Measurements from ENCODE around the gene POTEF.
A peak's percentile ranks its signal among the peaks of the same experiment; 100 is the strongest.
"Not testable (repeated sequence)": the region's sequence is repeated elsewhere in the genome, so short reads cannot be mapped to it uniquely, and the experiment has no call there.

Gene POTEF

DNA sequence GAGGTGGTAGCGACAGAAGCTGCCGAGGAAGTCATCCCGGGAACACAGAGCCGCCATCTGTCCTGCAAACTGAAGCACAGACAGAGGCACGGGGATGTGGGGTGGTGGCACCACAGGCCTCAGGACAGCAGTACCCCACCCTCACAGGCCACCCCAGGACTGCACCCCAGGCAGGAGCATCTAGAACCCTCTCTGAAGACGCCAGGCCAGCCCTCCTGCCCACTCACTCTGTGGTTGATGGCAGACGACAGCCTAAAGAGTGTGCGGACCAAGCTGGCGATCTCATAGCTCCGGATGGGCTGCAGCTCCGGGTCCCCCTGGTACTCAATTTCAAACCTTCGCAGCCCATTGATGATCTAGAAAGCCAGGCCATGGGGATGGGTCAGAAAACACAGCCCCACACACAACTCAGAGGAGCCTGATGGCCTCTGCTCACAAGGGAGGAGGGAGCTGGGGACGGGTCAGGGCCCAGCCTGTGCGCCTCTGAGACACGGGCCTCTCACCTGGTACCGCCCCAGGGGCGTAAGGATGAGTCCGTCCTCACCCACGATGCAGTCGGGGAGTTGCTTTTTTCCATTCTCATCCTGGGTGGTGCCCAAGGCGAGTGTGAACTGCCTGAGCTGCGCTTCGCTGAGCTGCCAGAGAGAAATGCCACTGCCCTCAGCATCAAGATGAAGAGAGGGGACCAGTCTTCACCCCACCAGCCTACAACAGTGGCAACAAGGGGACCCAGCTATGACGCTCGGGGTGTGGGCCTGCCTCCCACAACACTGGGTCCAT, 24.0 kb upstream of the POTEF start:
- DNase-seq, result no peak

DNA sequence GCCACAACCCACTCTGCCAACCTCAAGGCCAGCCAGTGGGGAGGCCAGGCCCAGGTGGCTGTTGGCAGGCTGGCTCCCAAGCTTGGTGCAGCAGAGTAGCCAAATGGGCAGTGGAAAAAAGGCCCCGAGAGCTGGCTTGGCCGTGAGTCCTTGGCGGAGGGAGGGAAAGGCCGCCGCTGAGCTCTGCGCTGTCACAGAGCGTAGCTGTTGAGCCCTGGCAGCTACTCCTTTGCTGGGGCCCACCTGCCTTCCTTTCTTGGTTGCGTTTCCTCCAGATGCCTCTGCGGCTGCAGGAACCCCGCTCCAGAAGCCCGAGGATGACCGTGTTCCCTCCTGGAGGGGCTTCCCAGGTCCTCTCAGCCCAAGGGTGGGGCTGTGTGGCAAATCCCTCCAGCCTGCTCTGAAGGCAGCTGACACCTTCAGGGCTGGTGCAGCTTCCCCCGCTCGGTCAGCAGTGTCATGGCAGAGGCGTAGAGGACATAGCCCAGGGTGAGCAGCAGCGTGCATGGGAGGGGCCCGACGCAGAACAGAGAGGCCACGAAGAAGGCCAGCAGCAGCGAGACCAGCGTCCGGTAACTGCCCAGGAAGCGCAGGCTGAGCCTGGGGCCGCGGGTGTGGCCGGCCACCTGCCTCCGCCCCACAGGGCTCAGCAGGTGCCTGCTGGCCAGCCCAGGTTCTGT, 23.3 kb upstream of the POTEF start:
- not testable (repeated sequence) for DNase-seq

- not testable (repeated sequence) for DNase-seq
Observed at GRCh38 chr2:130151145-130151512, 22.1 kb upstream of the POTEF start.

DNA sequence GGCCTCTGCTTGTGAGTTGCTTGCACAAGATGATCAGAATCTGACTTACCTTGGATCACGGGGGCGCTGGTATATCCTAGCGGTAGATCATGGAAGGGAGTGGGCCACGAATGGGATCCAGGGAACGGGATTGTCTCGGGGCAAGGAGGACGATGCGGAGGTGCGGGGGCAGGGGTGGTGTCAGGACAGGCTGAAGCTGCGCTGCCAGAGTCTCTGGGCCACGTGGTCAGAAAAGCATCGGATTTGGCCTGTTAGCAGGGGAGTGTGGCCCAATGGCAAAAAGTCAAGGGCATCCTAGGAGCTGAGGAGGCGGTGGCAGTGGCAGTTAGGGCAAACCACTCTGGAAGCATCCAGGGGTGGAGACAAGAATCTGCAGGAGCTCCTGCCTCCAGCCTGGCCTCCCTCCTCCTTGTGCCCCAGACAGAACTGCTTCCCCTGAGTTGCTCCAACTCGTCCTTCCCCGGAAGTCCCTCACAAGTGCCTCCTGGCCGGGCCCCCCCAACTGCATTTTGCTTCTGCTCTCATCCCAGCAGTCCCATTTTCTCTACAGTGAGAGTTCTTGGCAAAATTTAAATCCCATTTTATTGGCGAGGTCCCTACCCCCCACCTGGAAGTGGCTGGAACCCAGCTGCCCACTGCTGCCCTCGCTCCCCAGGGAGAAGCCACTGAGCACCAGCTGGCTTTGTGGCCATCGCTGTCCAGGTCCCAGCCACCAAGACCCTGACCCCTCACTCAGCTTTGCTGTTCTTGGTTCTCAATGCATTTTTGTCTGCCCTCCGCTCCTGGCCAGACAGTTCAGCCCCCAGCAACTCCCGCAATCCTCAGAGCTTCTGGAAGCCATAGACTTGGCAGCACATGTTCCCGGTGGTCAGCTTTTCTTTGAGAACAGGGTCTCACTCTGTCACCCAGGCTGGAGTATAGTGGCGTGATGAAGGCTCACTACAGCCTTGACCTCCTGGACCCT, 21.4 kb upstream of the POTEF start:
- no peak for DNase-seq

DNA sequence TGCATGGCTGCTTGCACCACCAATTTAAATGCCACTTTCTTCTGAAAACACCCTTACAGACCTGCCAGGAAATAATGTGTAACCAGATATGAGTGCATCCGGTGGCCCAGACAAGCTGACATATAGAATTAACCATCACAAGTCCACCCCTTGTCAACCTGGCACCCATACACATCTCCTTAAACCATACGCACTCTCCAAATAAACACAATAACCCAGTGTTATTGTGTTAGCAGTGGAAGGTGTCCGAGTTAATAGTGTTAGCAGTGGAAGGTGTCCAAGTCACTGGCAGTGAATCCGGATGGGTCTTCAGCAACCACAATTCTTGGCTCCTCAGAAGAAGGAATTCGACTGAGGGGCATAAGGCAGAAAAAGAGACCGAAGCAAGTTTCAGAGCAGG, 19.5 kb upstream of the POTEF start:
- not testable (repeated sequence) for DNase-seq

- peak; percentile 40 to 45 for DNase-seq
Observed at GRCh38 chr2:130145006-130145414, 16.0 kb upstream of the POTEF start, which contains the start of gene CCDC74B. CCDC74B (minus strand) TSS chr2:130145112; CDS start chr2:130144996, 116 bp downstream.

DNA sequence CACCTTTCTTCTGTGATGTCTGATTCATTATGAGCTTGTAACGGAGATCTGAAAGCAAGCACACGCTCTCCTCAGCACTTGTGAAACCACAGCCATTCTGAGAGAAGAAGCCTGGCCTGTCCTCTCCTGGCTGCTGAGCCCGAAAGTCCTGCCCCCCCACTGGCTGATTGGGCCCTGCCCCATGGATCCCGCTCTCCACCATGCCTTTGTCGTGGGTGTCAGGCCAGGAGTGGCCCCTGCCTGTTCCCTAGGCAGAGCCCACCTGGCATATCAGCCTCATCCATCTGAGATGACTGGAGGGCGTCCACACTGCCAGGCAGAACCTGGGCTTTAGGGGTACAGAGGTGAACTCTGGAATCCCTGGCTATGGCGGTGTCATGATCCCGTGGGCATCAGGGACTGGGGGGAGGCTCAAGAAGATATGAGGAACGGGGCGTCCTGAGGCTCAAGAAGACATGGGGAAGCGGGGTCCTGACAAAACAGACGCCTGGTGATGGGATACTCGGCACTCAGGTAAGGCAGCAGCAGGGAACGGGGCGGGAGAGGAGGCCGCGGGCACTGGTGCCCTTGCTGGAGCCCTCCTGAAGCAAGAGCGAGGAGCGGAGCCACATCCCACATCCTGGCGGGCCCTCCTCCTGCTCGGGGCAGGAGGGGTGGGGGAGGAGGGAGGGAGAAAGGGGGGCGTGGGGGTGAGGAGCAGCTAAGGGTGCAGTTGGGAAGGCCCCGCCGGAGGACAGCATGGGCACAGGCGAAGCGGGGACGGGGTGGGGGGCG, 14.4 kb upstream of the POTEF start:
- DNase-seq, result not testable (repeated sequence)

DNA sequence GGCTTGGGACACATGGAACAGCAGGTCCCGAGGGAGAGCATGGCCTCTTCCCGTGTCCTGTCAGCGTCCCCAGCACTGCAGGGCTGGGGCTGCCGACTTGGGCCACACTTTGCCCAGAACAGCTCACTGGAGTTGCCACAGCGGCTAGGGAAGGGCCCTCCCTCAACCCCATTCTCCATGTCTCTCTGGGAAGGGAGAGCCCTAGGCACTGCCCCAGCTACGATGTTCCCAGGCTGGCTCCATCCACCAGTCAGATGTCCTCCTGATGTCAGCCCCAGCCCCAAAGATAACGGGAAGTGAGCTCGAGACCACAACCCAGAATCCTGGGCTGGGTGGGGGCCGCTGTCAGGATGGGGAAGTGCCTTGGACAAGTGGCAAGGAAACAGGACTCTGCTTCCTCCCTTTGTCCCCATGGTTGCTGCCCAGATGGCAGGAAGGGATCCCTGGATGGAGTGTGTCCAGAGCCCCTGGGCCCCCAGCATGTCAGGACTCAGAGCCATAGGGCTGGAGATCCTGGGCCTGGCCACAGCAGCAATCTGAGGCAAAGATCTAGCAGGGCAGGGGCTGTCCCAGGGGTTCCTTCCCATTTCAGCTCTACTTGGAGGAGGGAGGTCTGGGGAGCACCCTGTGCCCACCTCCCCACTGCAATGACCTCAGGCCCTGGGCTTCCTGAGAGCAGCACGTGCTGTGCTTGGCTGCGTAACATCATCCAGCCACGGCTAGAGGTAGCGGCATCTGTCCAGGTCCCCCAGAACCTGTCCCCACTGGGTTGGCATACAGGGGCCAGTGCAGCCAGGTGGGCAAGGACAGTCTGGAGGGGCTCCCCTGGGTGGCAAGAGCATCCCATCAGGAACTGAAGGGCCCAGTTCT, 13.6 kb upstream of the POTEF start:
- DNase-seq, result not testable (repeated sequence)

- DNase-seq, result not testable (repeated sequence)
Observed at GRCh38 chr2:130141645-130142370, 12.8 kb upstream of the POTEF start.

DNA sequence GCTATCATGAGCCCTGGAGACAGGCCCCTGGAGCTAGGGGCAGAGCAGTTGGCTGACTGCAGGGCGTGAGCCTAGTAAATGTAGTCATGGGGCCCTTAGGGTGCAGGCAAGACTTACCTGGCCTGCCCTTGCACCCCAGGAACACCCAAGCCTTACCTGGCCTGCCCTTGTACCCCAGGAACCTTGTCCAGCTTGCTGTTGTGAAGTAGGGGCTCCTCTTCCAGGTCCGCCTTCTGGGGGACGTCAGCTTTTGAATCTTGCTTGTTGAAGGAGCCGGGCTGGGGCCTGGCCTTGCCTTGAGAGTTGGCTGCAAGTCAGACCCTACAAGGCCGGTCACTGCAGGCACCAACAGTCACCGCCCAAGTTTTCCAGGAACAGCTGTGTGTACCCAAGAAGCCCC, 12.0 kb upstream of the POTEF start:
- DNase-seq, result not testable (repeated sequence)

- DNase-seq, result not testable (repeated sequence)
Observed at GRCh38 chr2:130140516-130140915, 11.5 kb upstream of the POTEF start.

DNA sequence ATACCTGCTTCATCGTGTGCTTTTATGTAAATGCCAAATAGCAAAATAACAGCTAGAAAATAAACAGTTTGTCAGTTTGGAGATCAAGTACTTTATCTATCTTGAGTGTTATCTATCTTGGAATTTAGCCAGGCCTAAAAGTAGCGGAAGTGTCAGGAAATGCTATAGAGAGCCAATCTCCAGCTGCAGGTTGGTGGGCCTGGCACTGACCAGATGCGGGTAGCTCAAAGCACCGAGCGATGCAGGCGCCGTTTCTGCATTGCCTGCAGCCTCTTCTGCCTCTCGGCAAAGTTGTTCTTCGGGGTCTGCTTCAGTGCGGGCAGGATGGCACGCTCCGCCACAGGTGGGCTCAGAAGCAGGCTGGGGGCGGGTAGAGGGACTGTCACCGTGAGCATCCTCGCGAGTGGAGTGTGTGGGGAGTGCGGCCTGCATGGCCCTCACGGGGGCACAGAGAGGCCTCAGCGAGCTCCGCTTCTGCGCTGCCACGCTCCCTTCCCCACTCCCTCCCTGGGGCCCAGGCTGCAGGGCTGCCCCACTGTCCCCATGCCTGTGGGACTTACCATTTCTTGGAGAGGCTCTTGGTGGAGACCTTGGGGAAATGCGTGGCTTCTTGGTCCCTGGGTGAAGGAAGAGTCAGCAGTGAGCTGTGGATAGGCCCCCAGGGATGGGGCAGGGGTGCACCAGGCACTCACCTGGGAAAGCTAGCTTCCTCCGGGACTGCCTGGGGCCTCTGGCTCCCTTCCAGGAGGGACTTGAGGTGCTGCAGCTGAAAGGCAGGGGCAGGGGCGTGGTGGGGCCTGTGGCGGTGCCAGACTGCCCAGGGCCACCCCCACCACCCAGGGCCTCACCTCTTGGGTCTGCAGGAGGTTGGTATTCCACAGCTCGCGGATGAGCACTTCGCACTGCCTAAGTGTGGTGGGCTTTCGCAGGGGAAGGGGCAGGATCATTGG, 10.6 kb upstream of the POTEF start:
- DNase-seq, result not testable (repeated sequence)

GRCh38 chr2:130138841-130139251, 9.8 kb upstream of the POTEF start:
- not testable (repeated sequence) for DNase-seq

GRCh38 chr2:130138326-130138725, 9.3 kb upstream of the POTEF start:
- DNase-seq, result not testable (repeated sequence)

DNA sequence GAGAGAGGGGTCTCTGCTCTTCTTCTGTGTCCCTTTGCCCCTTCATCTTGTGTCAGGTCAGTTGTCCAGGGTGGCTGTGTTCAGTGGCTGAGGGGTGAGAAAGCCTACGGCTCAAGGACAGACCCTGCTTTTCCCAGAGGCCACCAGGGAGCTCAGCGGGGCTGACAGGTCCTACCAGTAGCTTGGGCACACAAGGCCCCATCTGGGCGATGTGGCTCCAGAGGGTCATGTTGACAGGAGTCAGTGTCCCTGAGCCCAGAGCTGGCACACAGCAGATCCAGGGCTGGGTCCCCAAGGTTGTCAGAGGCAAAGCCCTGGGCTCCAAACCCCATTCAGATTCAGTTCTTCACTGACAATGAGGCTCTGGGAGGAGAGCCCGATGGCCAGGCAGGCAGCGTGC, 8.1 kb upstream of the POTEF start:
- DNase-seq, result not testable (repeated sequence)

GRCh38 chr2:130136546-130136945, 7.5 kb upstream of the POTEF start:
- not testable (repeated sequence) for DNase-seq

GRCh38 chr2:130135692-130136541, 6.9 kb upstream of the POTEF start:
- DNase-seq, result no peak

DNA sequence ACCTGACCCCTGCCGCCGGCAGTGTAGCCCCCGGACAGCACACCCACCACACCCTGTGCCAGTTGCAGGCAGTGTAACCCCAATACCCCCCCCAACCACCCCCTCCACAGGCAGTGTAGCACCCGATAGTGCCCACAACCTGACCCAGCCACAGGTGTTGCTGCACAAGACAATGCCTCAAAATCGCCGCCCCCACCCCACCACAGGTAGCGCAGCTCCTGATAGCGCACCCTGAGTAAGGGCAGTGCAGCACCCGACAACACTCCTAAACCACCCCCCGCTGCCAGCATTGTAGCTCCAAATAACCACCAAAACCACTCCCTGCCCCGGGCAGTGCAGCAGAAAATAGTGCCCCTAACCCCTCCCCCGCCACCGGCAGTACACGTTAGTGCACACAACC, 558 bp downstream of the POTEF start:
- not testable (repeated sequence) for DNase-seq

All from activated CD4-positive, alpha-beta T cell treated with anti-CD3 and anti-CD28 coated beads, Interleukin-2, amount 50 U/mL, for 4 hours (primary cell).